CD4-positive, CD25-positive, alpha-beta regulatory T cell (primary cell): ENCODE data around the gene PXYLP1. TPM values are rescaled to one million over a fixed set of nuclear protein-coding genes. Genes with fewer than 3 reads are reported as not detected.

Experiments
- ATAC-seq, 2 donors: fragments of 150-1000 bp; cut with Tn5 transposase; one replicate each; pipeline ENCODE4 v1.10.0; 2021; ENCODE audit warnings: low read depth in 2 of 2, moderate number of reproducible peaks in 2 of 2, moderate library complexity in 1 of 2
- DNase-seq, 3 donors: peaks; one replicate each; pipeline versions ENCODE4 v3.0.0 to v3.0.0-alpha.2; 2012 to 2022; ENCODE audit warnings: mixed read lengths in 1 of 3
- H3K27ac ChIP-seq: one replicate; pipeline ENCODE4 v1.7.0; 2013; ENCODE audit warnings: mild to moderate bottlenecking, low read length; ENCODE audit not compliant: insufficient read depth, poor library complexity, severe bottlenecking
- H3K27me3 ChIP-seq: one replicate; pipeline ENCODE4 v1.7.0; 2013; ENCODE audit warnings: low read length; ENCODE audit not compliant: control insufficient read depth, insufficient read depth
- H3K36me3 ChIP-seq: one replicate; pipeline ENCODE4 v1.7.0; 2013; ENCODE audit warnings: mild to moderate bottlenecking, low read length, moderate library complexity; ENCODE audit not compliant: control insufficient read depth, insufficient read depth
- H3K4me1 ChIP-seq: 2 replicates; pipeline ENCODE4 v1.7.0; 2013; ENCODE audit warnings: mild to moderate bottlenecking, low read length; ENCODE audit not compliant: insufficient read depth, control insufficient read depth, poor library complexity, severe bottlenecking
- H3K4me3 ChIP-seq: one replicate; pipeline ENCODE4 v1.7.0; 2013; ENCODE audit warnings: low read depth, mild to moderate bottlenecking, low read length, moderate library complexity
- H3K9me3 ChIP-seq, 2 experiments: 1 replicate in 1 of 2; 2 replicates in 1 of 2; pipeline ENCODE4 v1.7.0; 2013; ENCODE audit warnings: low read length in 2 of 2, mild to moderate bottlenecking in 1 of 2, moderate library complexity in 1 of 2; ENCODE audit not compliant: control insufficient read depth in 2 of 2
- H3K27ac Mint-ChIP-seq, 3 donors: one replicate each; pipeline ENCODE4 v1.8.0; 2020 to 2022; ENCODE audit warnings: mild to moderate bottlenecking in 3 of 3, mixed read lengths in 3 of 3, moderate library complexity in 2 of 3
- H3K27me3 Mint-ChIP-seq: one replicate; pipeline ENCODE4 v1.8.0; 2022; ENCODE audit warnings: mild to moderate bottlenecking, mixed read lengths
- H3K36me3 Mint-ChIP-seq: one replicate; pipeline ENCODE4 v1.8.0; 2020; ENCODE audit warnings: mixed read lengths
- H3K4me1 Mint-ChIP-seq, 4 donors: one replicate each; pipeline ENCODE4 v1.8.0; 2020 to 2022; ENCODE audit warnings: mixed read lengths in 4 of 4, mild to moderate bottlenecking in 1 of 4
- H3K4me3 Mint-ChIP-seq, 4 donors: one replicate each; pipeline ENCODE4 v1.8.0; 2020 to 2022; ENCODE audit warnings: mild to moderate bottlenecking in 4 of 4, mixed read lengths in 4 of 4, moderate library complexity in 3 of 4
- H3K9me3 Mint-ChIP-seq, 7 donors: one replicate each; pipeline ENCODE4 v1.8.0; 2020 to 2022; ENCODE audit warnings: mixed read lengths in 7 of 7, mild to moderate bottlenecking in 3 of 7, moderate library complexity in 2 of 7
- polyA plus RNA-seq, 4 donors: library from polyadenylated mRNA; unstranded; fragments of 300-500 nt; fragmentation: Illumina TruSeq; gene quantifications; one replicate each; pipeline ENCODE4 v1.2.3, GENCODE V29; 2021
- total RNA-seq: library from RNA; stranded (reverse); gene quantifications from one replicate; pipeline ENCODE4 v1.2.3, GENCODE V29; 2022

The PXYLP1 gene
- total and polyA plus RNA-seq, 5 donors from 2014 or later = 3.8 to 11.3 (median 9.8) TPM

DNA sequence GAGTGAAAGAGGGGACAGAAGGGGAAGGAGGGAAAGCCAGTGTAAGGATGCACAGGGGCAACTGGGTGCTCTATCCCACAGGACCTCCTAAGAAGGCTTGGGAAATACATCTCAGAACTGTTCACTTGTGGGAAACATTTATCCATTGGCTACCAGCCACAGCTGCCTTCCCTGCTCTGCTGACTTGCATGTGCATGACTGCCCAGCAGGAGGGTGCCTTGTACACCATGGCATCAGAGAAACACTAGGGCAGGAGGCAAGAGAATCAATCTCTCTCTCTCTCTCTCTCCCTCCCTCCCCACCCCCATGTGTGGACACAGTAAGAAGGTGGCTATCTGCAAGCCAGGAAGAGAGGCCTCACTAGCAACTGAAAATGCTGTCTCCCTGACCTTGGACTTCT lies 73.8 kb downstream of the PXYLP1 start:
- Histone ChIP-seq H3K27ac (no peak overlapping the region), H3K27me3 (no peaks in the 10 kb centered on the region), H3K4me1 (peaks cover 36% of the 10 kb centered on the region), H3K9me3 (no peaks in the 10 kb centered on the region), H3K4me3 (no peak overlapping the region), H3K36me3 (no peaks in the 10 kb centered on the region)
- Mint-ChIP-seq H3K27ac (peak overlapping the region in 2 of 3 donors; percentile 43 to 46), H3K27me3 (no peaks in the 10 kb centered on the region), H3K4me3 (no peak overlapping the region), H3K9me3 (no peaks in the 10 kb centered on the region), H3K36me3 (no peaks in the 10 kb centered on the region), H3K4me1 (peaks cover 18 to 72% (median 29%) of the 10 kb centered on the region in 4 donors)
- ATAC-seq = no peak
- DNase-seq = peak in 1 of 3 donors; percentile 46

- Mint-ChIP-seq H3K27me3 (no peaks in the 10 kb centered on the region), H3K9me3 (no peaks in the 10 kb centered on the region), H3K27ac (peak overlapping the region; percentile 83 to 99 (median 91)), H3K4me3 (peak overlapping the region in 2 of 4 donors; percentile 58 to 78), H3K36me3 (no peaks in the 10 kb centered on the region), H3K4me1 (peaks cover 19 to 74% (median 33%) of the 10 kb centered on the region in 4 donors)
- H3K36me3 ChIP-seq = no peaks in the 10 kb centered on the region
- no peak for ATAC-seq
- H3K4me3 ChIP-seq = no peak overlapping the region
- DNase-seq = no peak
- H3K27me3 ChIP-seq = no peaks in the 10 kb centered on the region
- no peaks in the 10 kb centered on the region for H3K9me3 ChIP-seq
- peaks cover 42% of the 10 kb centered on the region for H3K4me1 ChIP-seq
- H3K27ac ChIP-seq = peak overlapping the region; percentile 76
Measured at GRCh38 chr3:141306276-141306675, 74.7 kb downstream of the PXYLP1 start.

DNA sequence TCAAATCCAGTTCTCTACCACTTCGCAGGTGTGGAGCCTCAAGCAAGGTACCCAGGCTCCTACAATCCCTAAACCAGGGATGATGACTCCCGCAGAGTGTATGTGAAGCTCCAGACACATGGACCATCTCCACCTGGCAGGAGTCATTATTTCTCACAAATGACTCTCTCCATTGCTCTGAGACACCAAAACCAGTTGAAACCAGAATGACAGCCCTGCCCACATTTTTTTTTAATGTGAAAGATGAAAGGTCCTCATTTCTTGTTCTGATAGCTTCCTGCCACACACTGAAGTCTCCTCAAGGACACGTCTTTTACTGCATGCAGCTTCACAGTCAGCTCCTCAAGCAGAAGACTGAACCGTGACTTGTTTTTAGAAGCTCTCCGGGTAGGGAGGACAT lies 75.3 kb downstream of the PXYLP1 start:
- H3K27me3 ChIP-seq = no peaks in the 10 kb centered on the region
- H3K27ac ChIP-seq = peak overlapping the region; percentile 76
- H3K4me3 Mint-ChIP-seq = peak overlapping the region; percentile 58 to 78 (median 75)
- H3K4me1 Mint-ChIP-seq = peaks cover 24 to 77% (median 38%) of the 10 kb centered on the region in 4 donors
- H3K9me3 Mint-ChIP-seq = no peaks in the 10 kb centered on the region
- H3K27me3 Mint-ChIP-seq = no peaks in the 10 kb centered on the region
- peak overlapping the region; percentile 83 to 99 (median 91) for H3K27ac Mint-ChIP-seq
- ATAC-seq (peak; percentile 44 to 46), DNase-seq (peak in 2 of 3 donors; percentile 79 to 86)
- H3K4me1 ChIP-seq = peaks cover 46% of the 10 kb centered on the region
- H3K36me3 Mint-ChIP-seq = no peaks in the 10 kb centered on the region
- no peaks in the 10 kb centered on the region for H3K9me3 ChIP-seq
- H3K36me3 ChIP-seq = no peaks in the 10 kb centered on the region
- H3K4me3 ChIP-seq = peak overlapping the region; percentile 74

GRCh38 chr3:141307351-141308059 lies 75.9 kb downstream of the PXYLP1 start:
- DNase-seq (peak in 1 of 3 donors; percentile 51), ATAC-seq (no peak)
- H3K4me1 Mint-ChIP-seq = peaks cover 28 to 81% (median 42%) of the 10 kb centered on the region in 4 donors
- no peaks in the 10 kb centered on the region for H3K27me3 Mint-ChIP-seq
- H3K36me3 Mint-ChIP-seq = no peaks in the 10 kb centered on the region
- H3K27me3 ChIP-seq = no peaks in the 10 kb centered on the region
- no peaks in the 10 kb centered on the region for H3K9me3 Mint-ChIP-seq
- H3K9me3 ChIP-seq = no peaks in the 10 kb centered on the region
- no peaks in the 10 kb centered on the region for H3K36me3 ChIP-seq
- H3K4me3 Mint-ChIP-seq = peak overlapping the region; percentile 58 to 78 (median 75)
- peaks cover 52% of the 10 kb centered on the region for H3K4me1 ChIP-seq
- H3K4me3 ChIP-seq = peak overlapping the region; percentile 74
- peak overlapping the region; percentile 76 for H3K27ac ChIP-seq
- peak overlapping the region; percentile 83 to 99 (median 91) for H3K27ac Mint-ChIP-seq

GRCh38 chr3:141308588-141309218 lies 77.1 kb downstream of the PXYLP1 start:
- Histone ChIP-seq H3K4me3 (no peak overlapping the region), H3K9me3 (no peaks in the 10 kb centered on the region), H3K36me3 (no peaks in the 10 kb centered on the region), H3K27ac (peak overlapping the region; percentile 76), H3K27me3 (no peaks in the 10 kb centered on the region), H3K4me1 (peaks cover 53% of the 10 kb centered on the region)
- Mint-ChIP-seq H3K27ac (peak overlapping the region; percentile 83 to 91 (median 90)), H3K4me1 (peaks cover 23 to 82% (median 45%) of the 10 kb centered on the region in 4 donors), H3K4me3 (peak overlapping the region in 1 of 4 donors; percentile 59), H3K36me3 (no peaks in the 10 kb centered on the region), H3K9me3 (no peaks in the 10 kb centered on the region), H3K27me3 (no peaks in the 10 kb centered on the region)
- ATAC-seq = no peak
- no peak for DNase-seq

- no peaks in the 10 kb centered on the region for H3K27me3 ChIP-seq
- H3K36me3 ChIP-seq = no peaks in the 10 kb centered on the region
- Mint-ChIP-seq H3K27me3 (no peaks in the 10 kb centered on the region), H3K27ac (peak overlapping the region; percentile 97 to 100 (median 100)), H3K36me3 (no peaks in the 10 kb centered on the region), H3K9me3 (peaks cover 0 to 2% (median 0%) of the 10 kb centered on the region in 7 donors), H3K4me3 (peak overlapping the region; percentile 94 to 100 (median 98)), H3K4me1 (peaks cover 23 to 73% (median 42%) of the 10 kb centered on the region in 4 donors)
- H3K4me1 ChIP-seq = peaks cover 50% of the 10 kb centered on the region
- H3K9me3 ChIP-seq = no peaks in the 10 kb centered on the region
- DNase-seq (no peak), ATAC-seq (no peak)
- H3K4me3 ChIP-seq = peak overlapping the region; percentile 97
- peak overlapping the region; percentile 89 for H3K27ac ChIP-seq
Measured at GRCh38 chr3:141311170-141311495, 79.5 kb downstream of the PXYLP1 start.

DNA sequence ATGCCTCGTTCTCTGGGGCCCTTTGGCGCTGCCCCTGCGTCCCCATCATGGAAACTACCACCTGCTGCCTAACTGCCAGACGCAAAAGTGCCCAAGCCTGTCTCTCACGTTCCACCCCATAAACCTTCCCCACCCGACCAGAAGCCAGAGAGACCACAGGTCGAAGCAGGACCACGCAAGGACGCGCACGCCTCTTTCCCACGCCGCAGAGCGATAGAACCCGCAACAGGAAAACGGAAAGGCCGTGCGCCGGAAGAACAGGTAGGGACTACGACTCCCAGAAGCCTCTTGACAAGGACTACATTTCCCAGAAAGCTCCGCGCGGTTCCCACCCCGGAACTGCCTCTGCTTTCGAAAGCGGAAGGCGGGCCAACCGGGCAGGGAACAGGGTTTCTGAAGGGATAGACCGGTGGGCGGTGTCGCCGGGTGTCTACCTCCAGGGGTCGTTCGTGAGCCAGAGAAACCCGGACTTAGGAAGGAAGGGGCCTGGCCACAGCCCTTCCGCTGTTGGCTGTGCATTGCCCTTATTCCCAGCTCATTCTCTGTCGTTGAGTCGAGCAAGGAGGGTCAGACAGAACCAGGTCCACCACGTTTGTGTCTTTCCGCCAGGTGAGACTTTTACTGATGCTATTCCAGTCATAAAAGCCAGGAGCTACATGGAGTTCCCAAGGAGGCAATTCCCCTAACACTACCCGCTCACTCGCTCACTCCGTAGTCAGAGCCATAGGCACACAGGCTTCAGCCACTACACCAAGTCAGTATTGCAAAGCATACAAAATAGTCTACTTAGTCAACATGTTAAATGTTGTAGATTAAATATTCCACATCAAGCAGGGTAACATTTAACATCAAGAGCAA lies 80.1 kb downstream of the PXYLP1 start:
- Histone ChIP-seq H3K27me3 (no peaks in the 10 kb centered on the region), H3K4me3 (peak overlapping the region; percentile 97), H3K27ac (peak overlapping the region; percentile 89), H3K36me3 (no peaks in the 10 kb centered on the region), H3K9me3 (no peaks in the 10 kb centered on the region), H3K4me1 (peaks cover 45% of the 10 kb centered on the region)
- DNase-seq = peak; percentile 97 to 99 (median 98)
- H3K27me3 Mint-ChIP-seq = no peaks in the 10 kb centered on the region
- H3K4me3 Mint-ChIP-seq = peak overlapping the region; percentile 94 to 100 (median 98)
- H3K27ac Mint-ChIP-seq = peak overlapping the region; percentile 97 to 100 (median 100)
- ATAC-seq = peak; percentile 94 to 97
- peaks cover 19 to 67% (median 39%) of the 10 kb centered on the region in 4 donors for H3K4me1 Mint-ChIP-seq
- peaks cover 0 to 2% (median 0%) of the 10 kb centered on the region in 7 donors for H3K9me3 Mint-ChIP-seq
- H3K36me3 Mint-ChIP-seq = no peaks in the 10 kb centered on the region
